A673 (cell line): ENCODE data around the gene SUCLA2. TPM values are rescaled to one million over a fixed set of nuclear protein-coding genes. Genes with fewer than 3 reads are reported as not detected.
"Not testable (repeated sequence)": the region's sequence is repeated elsewhere in the genome, so short reads cannot be mapped to it uniquely, and the experiment has no call there.

ENCODE experiments used
- BruUV-seq: library from RNA; stranded (reverse); fragments of 400-500 nt; replicated peaks from 2 replicates; lab custom pipeline; 2021; lab: Mats Ljungman, UMichigan
- CTCF ChIA-PET: fragments of 300-600 bp; sonication (Branson Sonifier 250); formaldehyde crosslinking; loops from one replicate; lab custom pipeline; 2022; ENCODE audit warnings: antibody characterized with exemption; lab: Charles Lee
- POLR2A ChIA-PET: fragments of 300-600 bp; sonication (Branson Sonifier 250); formaldehyde crosslinking; loops from one replicate; lab custom pipeline; 2022; ENCODE audit warnings: antibody characterized with exemption; ENCODE audit not compliant: low non-redundant PET; lab: Charles Lee
- DNase-seq: peaks from one replicate; pipeline ENCODE4 v3.0.0-alpha.2; 2015; ENCODE audit warnings: low spot score
- H3K27ac ChIP-seq: fragments of 200-600 bp; sonication (generic); 2 replicates; pipeline ENCODE4 v1.5.1; 2016; ENCODE audit warnings: mixed run types, low read depth, mild to moderate bottlenecking, mixed read lengths, antibody characterized with exemption, low read length; ENCODE audit not compliant: poor library complexity, severe bottlenecking
- H3K27me3 ChIP-seq: fragments of 200-600 bp; sonication (generic); replicated peaks from 2 replicates; pipeline ENCODE4 v1.6.1; 2017; ENCODE audit warnings: mixed run types, low read depth, mild to moderate bottlenecking, mixed read lengths, antibody characterized with exemption, low read length; ENCODE audit not compliant: insufficient read depth, poor library complexity
- H3K36me3 ChIP-seq: fragments of 200-600 bp; sonication (generic); 2 replicates; pipeline ENCODE4 v1.6.1; 2016; ENCODE audit warnings: mixed run types, mild to moderate bottlenecking, mixed read lengths, antibody characterized with exemption, low read length; ENCODE audit not compliant: insufficient read depth, poor library complexity, severe bottlenecking
- H3K4me1 ChIP-seq: fragments of 200-600 bp; sonication (generic); 2 replicates; pipeline ENCODE4 v1.6.1; 2017; ENCODE audit warnings: mixed run types, mild to moderate bottlenecking, mixed read lengths, antibody characterized with exemption, low read length; ENCODE audit not compliant: insufficient read depth, poor library complexity, severe bottlenecking
- H3K4me3 ChIP-seq: fragments of 200-600 bp; sonication (generic); 2 replicates; pipeline ENCODE4 v1.5.1; 2016; ENCODE audit warnings: low read depth, mixed run types, mild to moderate bottlenecking, mixed read lengths, low read length; ENCODE audit not compliant: poor library complexity, severe bottlenecking
- H3K9me3 ChIP-seq: fragments of 200-600 bp; sonication (generic); 2 replicates; pipeline ENCODE4 v1.6.1; 2016; ENCODE audit warnings: mixed run types, low read depth, mild to moderate bottlenecking, mixed read lengths, antibody characterized with exemption, low read length; ENCODE audit not compliant: poor library complexity, severe bottlenecking
- EZH2 ChIP-seq: fragments of 200-600 bp; sonication (generic); IDR thresholded peaks from 2 replicates; pipeline ENCODE4 v1.6.1; 2017; ENCODE audit warnings: borderline replicate concordance, low read depth, mild to moderate bottlenecking, mixed read lengths, antibody characterized with exemption, low read length; ENCODE audit not compliant: poor library complexity, severe bottlenecking
- intact Hi-C: fragments of 100-400 bp; cut with micrococcal nuclease; formaldehyde crosslinking; loops from one replicate; pipeline ENCODE4 v1.10.0; 2022; ENCODE audit not compliant: unreplicated experiment
- total RNA-seq: library from RNA; stranded (reverse); gene quantifications from 2 replicates; pipeline ENCODE4 v1.2.3, GENCODE V29; 2021
- TF ChIP-seq, protein P1 (sequence below): fragments of 300-800, 200-600 bp; sonication (generic); conservative IDR thresholded peaks from 2 replicates; pipeline ENCODE4 v1.5.1; 2017; ENCODE audit warnings: low read depth, mild to moderate bottlenecking, antibody characterized with exemption, low read length, moderate library complexity, mixed read lengths

The SUCLA2 gene
- total RNA-seq, 1 experiment from 2014 or later: 36.6 TPM

DNA sequence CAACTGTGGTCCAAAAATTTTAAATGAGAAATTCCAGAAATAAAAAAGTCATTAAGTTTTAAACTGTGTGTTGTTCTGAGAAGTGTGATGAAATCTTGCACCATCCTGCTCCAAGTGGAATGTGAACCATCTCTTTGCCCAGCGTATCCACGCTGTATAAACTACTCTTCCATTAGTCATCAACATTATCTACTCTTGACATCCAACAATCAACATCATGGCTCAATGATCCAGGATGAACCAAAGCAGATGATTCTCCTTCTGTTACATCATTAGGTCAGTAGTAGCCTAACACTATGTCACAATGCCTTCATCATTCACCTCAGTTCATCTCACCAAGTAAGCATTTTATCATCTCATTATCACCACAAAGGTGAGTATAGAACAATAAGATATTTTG, 55.3 kb downstream of the SUCLA2 start:
- POLR2A ChIA-PET: no interaction called here
- H3K4me1 ChIP-seq: no peaks in the 10 kb centered on the region
- CTCF ChIA-PET: no interaction called here
- no peak overlapping the region for H3K27ac ChIP-seq
- H3K9me3 ChIP-seq: no peaks in the 10 kb centered on the region
- no peak for DNase-seq
- intact Hi-C loops: no loop called here
- no peaks in the 10 kb centered on the region for H3K27me3 ChIP-seq
- no TSS peak for BruUV-seq
- TF ChIP-seq EZH2: no peak
- TF ChIP-seq, protein P1, sequence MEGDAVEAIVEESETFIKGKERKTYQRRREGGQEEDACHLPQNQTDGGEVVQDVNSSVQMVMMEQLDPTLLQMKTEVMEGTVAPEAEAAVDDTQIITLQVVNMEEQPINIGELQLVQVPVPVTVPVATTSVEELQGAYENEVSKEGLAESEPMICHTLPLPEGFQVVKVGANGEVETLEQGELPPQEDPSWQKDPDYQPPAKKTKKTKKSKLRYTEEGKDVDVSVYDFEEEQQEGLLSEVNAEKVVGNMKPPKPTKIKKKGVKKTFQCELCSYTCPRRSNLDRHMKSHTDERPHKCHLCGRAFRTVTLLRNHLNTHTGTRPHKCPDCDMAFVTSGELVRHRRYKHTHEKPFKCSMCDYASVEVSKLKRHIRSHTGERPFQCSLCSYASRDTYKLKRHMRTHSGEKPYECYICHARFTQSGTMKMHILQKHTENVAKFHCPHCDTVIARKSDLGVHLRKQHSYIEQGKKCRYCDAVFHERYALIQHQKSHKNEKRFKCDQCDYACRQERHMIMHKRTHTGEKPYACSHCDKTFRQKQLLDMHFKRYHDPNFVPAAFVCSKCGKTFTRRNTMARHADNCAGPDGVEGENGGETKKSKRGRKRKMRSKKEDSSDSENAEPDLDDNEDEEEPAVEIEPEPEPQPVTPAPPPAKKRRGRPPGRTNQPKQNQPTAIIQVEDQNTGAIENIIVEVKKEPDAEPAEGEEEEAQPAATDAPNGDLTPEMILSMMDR: no peak
- H3K36me3 ChIP-seq: no peaks in the 10 kb centered on the region
- H3K4me3 ChIP-seq: no peak overlapping the region

- H3K27me3 ChIP-seq, H3K9me3 ChIP-seq, BruUV-seq, H3K4me3 ChIP-seq, H3K4me1 ChIP-seq, CTCF ChIA-PET, POLR2A ChIA-PET, H3K36me3 ChIP-seq, H3K27ac ChIP-seq, DNase-seq, intact Hi-C loops: not testable (repeated sequence)
Observed at GRCh38 chr13:47945146-47945545, 55.9 kb downstream of the SUCLA2 start.

DNA sequence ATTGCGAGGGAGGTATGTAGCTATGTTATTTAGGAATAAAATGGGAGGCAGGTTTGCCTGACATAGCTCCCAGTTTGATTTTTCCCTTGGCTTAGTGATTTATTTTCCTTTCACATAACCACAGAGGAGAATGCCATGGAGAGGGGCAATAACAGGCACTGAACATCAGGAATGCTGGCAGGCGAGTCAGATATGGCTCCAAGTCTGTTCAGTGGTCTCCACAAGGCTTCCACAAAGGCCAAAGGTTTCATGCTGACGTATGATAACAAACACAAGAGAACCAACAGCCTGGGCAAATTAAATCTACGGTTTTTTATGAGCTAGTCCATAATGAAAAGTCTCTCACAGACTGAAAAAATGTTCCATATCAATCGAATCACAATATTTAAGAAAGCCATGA, 66.7 kb downstream of the SUCLA2 start:
- H3K4me1 ChIP-seq: no peaks in the 10 kb centered on the region
- BruUV-seq: no TSS peak
- intact Hi-C loops: no loop called here
- H3K4me3 ChIP-seq: no peak overlapping the region
- no peak overlapping the region for H3K27ac ChIP-seq
- TF ChIP-seq, protein P1: no peak
- TF ChIP-seq EZH2: no peak
- H3K27me3 ChIP-seq: no peaks in the 10 kb centered on the region
- ChIA-PET CTCF (no interaction called here), POLR2A (no interaction called here)
- no peaks in the 10 kb centered on the region for H3K36me3 ChIP-seq
- H3K9me3 ChIP-seq: no peaks in the 10 kb centered on the region
- DNase-seq: no peak
